ENCODE results near the gene CACNB3.
"Not testable (repeated sequence)": the region's sequence is repeated elsewhere in the genome, so short reads cannot be mapped to it uniquely, and the experiment has no call there.

CACNB3 gene

DNA sequence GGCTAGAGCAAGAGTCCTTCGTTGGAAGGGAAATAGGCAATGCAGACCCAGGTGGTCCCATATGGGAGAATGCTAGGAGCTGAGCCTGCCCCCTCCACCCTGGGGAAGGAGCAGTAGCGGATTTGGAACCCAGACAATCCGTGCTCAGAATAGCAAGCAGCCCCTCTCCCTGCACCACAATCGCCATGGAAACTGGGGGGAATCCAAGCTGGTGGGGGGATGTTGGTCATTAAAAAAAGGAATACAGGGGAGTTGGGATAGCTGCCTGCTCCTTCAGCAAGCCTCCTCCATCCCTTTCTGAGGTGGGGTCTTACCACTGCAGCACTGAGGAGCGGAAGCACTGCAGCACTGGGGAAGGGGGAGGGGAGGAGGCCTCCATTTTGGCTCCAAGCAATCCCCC, 44.5 kb downstream of the CACNB3 start:
- H3K27ac ChIP-seq (ENCODE audit: low read depth, low read length), result no peak overlapping the region
- peaks cover 4 to 23% (median 18%) of the 10 kb centered on the region in 5 donors for H3K4me1 ChIP-seq (ENCODE audit: control insufficient read depth in 5 of 5, insufficient read depth in 5 of 5, low read length in 5 of 5)
- no peak overlapping the region for H3K4me3 ChIP-seq (ENCODE audit: low read depth in 1 of 5, low read length in 5 of 5)
- no peaks in the 10 kb centered on the region for H3K9me3 ChIP-seq (ENCODE audit: control insufficient read depth in 5 of 5, low read length in 5 of 5)
- peaks cover 0 to 7% (median 5%) of the 10 kb centered on the region in 5 donors for H3K27me3 ChIP-seq (ENCODE audit: control insufficient read depth in 5 of 5, insufficient read depth in 4 of 5, low read length in 5 of 5)
- peak overlapping the region in 1 of 5 donors; percentile 24 for H3K9ac ChIP-seq (ENCODE audit: low read length in 5 of 5)
- peaks cover 0 to 14% (median 11%) of the 10 kb centered on the region in 5 donors for H3K36me3 ChIP-seq (ENCODE audit: control insufficient read depth in 5 of 5, insufficient read depth in 5 of 5, low read length in 5 of 5)

DNA sequence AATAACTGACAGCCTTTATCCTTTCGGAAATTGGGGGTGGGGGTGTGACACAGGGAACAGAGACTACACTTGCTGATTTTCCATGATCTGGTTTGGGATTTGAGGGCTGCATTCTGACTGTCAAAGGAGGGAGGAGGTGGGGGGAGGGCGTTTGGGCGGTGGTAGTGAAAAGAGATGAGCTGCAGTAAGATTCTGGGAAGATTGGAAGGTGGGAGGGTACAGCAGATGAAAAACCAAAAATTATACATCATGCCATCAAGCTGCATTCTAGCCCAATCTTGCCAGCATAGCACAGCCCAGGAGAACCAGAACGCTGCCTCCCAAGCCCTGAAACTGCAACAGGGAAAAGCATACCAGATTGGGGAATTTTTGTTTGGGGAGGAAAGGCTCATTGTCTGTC, 45.0 kb downstream of the CACNB3 start:
- no peaks in the 10 kb centered on the region for H3K9me3 ChIP-seq (ENCODE audit: control insufficient read depth in 5 of 5, low read length in 5 of 5)
- peaks cover 4 to 23% (median 21%) of the 10 kb centered on the region in 5 donors for H3K4me1 ChIP-seq (ENCODE audit: control insufficient read depth in 5 of 5, insufficient read depth in 5 of 5, low read length in 5 of 5)
- H3K9ac ChIP-seq (ENCODE audit: low read length in 5 of 5), result no peak overlapping the region
- no peak overlapping the region for H3K27ac ChIP-seq (ENCODE audit: low read depth, low read length)
- H3K4me3 ChIP-seq (ENCODE audit: low read depth in 1 of 5, low read length in 5 of 5), result no peak overlapping the region
- peaks cover 0 to 14% (median 8%) of the 10 kb centered on the region in 5 donors for H3K36me3 ChIP-seq (ENCODE audit: control insufficient read depth in 5 of 5, insufficient read depth in 5 of 5, low read length in 5 of 5)
- H3K27me3 ChIP-seq (ENCODE audit: control insufficient read depth in 5 of 5, insufficient read depth in 4 of 5, low read length in 5 of 5), result peaks cover 0 to 7% (median 5%) of the 10 kb centered on the region in 5 donors

DNA sequence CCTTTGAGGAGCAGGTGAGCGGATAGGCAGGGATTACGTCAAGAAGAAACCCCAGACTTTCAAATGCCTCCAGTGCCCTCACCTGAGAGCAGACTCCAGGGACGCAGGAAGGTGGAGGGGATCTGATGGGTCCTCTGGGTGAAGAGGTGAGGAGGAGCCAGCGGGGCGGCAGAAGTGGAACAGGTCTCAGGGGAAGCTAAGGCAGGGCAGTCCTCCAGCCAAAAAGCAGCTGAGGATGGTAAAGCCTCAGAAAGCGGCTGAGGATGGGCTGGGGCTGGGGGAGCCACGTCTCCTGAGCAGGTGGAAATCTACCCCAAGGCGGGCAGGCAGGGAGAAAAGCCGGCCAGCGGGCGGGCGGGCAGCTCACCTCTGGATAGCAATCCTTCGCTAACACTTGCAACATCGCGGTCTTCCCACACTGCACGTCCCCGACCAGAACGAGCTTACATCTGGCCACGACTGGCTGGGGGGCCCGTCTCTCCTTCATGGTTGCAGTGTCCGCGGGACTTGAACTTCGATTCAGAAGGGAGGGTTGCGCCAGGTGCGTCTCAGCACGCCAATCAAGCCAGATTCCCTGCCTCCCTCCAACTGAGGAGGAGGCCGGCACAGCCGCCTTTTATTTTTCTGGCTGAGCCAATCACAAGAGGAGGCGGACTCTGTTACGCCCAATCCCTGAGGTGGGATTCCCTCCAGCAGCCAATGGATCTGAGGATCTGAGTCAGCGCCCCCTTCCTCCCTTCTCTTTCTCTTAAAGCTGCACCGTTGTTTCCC, 47.2 kb downstream of the CACNB3 start, which contains the start of gene RND1:
TSS of gene RND1 (minus strand) at position 590 of the 771 bp plus-strand sequence. CDS start at position 487, 103 bp downstream.
- Histone ChIP-seq H3K9ac (ENCODE audit: low read length in 5 of 5) (peak within 1 kb of the TSS; percentile 41 to 79 (median 65)), H3K27ac (ENCODE audit: low read depth, low read length) (peak within 1 kb of the TSS; percentile 30)

DNA sequence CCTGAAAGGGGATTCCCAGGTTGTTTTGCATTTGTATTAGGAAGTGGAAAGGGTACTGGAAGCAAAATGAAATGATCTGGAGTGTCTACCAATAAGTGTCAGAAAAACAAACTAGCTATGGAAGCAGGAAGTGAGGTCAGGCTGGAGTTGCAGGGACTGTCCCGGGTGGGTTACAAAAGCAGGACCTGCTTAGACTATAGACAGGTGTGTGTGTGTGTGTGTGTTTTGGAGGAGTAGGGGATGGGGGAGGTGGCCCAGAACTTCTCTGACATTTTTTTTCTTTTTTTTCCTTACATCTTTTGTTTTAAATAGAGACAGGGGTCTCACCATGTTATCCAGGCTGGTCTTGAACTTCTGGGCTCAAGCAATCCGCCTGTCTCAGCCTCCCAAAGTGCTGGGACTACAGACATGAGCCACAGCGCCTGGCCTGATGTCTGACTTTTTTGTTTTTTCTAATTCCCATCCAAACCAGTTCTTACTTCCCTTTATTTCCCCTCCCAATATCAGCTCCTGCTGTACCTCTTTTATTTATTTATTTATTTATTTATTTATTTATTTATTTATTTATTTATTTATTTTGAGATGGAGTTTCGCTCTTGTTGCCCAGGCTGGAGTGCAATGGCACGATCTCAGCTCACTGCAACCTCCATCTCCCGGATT, 47.9 kb downstream of the CACNB3 start:
- Histone ChIP-seq H3K36me3 (ENCODE audit: control insufficient read depth in 5 of 5, insufficient read depth in 5 of 5, low read length in 5 of 5) (peaks cover 0 to 8% (median 7%) of the 10 kb centered on the region in 5 donors), H3K4me1 (ENCODE audit: control insufficient read depth in 5 of 5, insufficient read depth in 5 of 5, low read length in 5 of 5) (peaks cover 4 to 31% (median 21%) of the 10 kb centered on the region in 5 donors), H3K9me3 (ENCODE audit: control insufficient read depth in 5 of 5, low read length in 5 of 5) (no peaks in the 10 kb centered on the region), H3K4me3 (ENCODE audit: low read depth in 1 of 5, low read length in 5 of 5) (peak overlapping the region; percentile 78 to 91 (median 87)), H3K27ac (ENCODE audit: low read depth, low read length) (peak overlapping the region; percentile 30), H3K27me3 (ENCODE audit: control insufficient read depth in 5 of 5, insufficient read depth in 4 of 5, low read length in 5 of 5) (peaks cover 0 to 7% (median 5%) of the 10 kb centered on the region in 5 donors), H3K9ac (ENCODE audit: low read length in 5 of 5) (peak overlapping the region in 2 of 5 donors; percentile 43 to 79)

More for the DNA sequence above, 47.2 kb downstream of the CACNB3 start, which contains the start of gene RND1:
- Histone ChIP-seq H3K27me3 (ENCODE audit: control insufficient read depth in 5 of 5, insufficient read depth in 4 of 5, low read length in 5 of 5) (peaks cover 0 to 7% (median 5%) of the 10 kb centered on the region in 5 donors), H3K4me1 (ENCODE audit: control insufficient read depth in 5 of 5, insufficient read depth in 5 of 5, low read length in 5 of 5) (peaks cover 4 to 31% (median 21%) of the 10 kb centered on the region in 5 donors), H3K36me3 (ENCODE audit: control insufficient read depth in 5 of 5, insufficient read depth in 5 of 5, low read length in 5 of 5) (peaks cover 0 to 14% (median 8%) of the 10 kb centered on the region in 5 donors), H3K4me3 (ENCODE audit: low read depth in 1 of 5, low read length in 5 of 5) (peak within 1 kb of the TSS; percentile 78 to 91 (median 87)), H3K9me3 (ENCODE audit: control insufficient read depth in 5 of 5, low read length in 5 of 5) (no peaks in the 10 kb centered on the region)

DNA sequence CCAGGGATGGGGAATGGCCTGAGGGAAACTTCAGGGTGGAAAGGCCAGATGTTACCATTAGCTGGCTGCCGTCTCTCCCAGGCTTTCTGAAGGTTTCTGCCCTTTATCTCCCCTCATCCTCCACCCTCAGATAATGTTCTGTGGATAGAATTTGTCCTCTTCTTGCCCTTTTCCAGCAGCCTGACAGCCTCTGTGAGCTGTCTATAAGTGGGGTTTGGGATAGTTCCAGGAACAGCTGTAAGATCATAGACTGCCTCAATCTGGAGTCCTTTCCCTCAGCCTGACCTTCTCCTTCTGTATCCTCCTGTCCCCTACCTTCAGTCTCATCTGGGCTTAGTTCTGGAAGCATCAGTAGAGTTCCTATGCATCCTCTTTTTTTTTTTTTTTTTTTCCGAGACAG, 50.2 kb downstream of the CACNB3 start:
- Histone ChIP-seq H3K4me3 (ENCODE audit: low read depth in 1 of 5, low read length in 5 of 5) (no peak overlapping the region), H3K9me3 (ENCODE audit: control insufficient read depth in 5 of 5, low read length in 5 of 5) (no peaks in the 10 kb centered on the region), H3K9ac (ENCODE audit: low read length in 5 of 5) (no peak overlapping the region), H3K4me1 (ENCODE audit: control insufficient read depth in 5 of 5, insufficient read depth in 5 of 5, low read length in 5 of 5) (peaks cover 0 to 35% (median 21%) of the 10 kb centered on the region in 5 donors), H3K27me3 (ENCODE audit: control insufficient read depth in 5 of 5, insufficient read depth in 4 of 5, low read length in 5 of 5) (peaks cover 0 to 6% (median 4%) of the 10 kb centered on the region in 5 donors), H3K36me3 (ENCODE audit: control insufficient read depth in 5 of 5, insufficient read depth in 5 of 5, low read length in 5 of 5) (no peaks in the 10 kb centered on the region), H3K27ac (ENCODE audit: low read depth, low read length) (no peak overlapping the region)

DNA sequence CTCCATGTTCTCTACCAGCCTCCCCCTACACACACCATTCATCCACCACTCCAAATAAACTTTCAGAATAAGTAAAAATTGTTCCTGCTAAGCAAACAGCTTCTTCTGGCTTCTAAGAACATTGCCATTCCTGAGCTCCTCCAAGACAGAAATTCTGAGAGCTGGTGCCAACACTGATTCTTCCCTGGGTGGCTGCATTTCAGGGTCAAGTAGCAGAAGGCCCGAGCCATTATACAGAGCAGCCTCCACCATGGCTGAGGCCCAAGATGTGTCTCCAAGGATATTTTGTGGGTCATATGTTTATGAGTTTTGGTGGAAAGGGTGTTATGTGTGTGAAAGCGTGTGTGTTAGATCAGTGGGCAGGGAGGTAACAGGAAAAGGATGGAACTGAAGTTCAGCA, 50.9 kb downstream of the CACNB3 start:
- peaks cover 0 to 35% (median 17%) of the 10 kb centered on the region in 5 donors for H3K4me1 ChIP-seq (ENCODE audit: control insufficient read depth in 5 of 5, insufficient read depth in 5 of 5, low read length in 5 of 5)
- peaks cover 0 to 6% (median under 1%) of the 10 kb centered on the region in 5 donors for H3K27me3 ChIP-seq (ENCODE audit: control insufficient read depth in 5 of 5, insufficient read depth in 4 of 5, low read length in 5 of 5)
- no peak overlapping the region for H3K27ac ChIP-seq (ENCODE audit: low read depth, low read length)
- no peak overlapping the region for H3K9ac ChIP-seq (ENCODE audit: low read length in 5 of 5)
- H3K36me3 ChIP-seq (ENCODE audit: control insufficient read depth in 5 of 5, insufficient read depth in 5 of 5, low read length in 5 of 5), result no peaks in the 10 kb centered on the region
- H3K9me3 ChIP-seq (ENCODE audit: control insufficient read depth in 5 of 5, low read length in 5 of 5), result no peaks in the 10 kb centered on the region
- no peak overlapping the region for H3K4me3 ChIP-seq (ENCODE audit: low read depth in 1 of 5, low read length in 5 of 5)

DNA sequence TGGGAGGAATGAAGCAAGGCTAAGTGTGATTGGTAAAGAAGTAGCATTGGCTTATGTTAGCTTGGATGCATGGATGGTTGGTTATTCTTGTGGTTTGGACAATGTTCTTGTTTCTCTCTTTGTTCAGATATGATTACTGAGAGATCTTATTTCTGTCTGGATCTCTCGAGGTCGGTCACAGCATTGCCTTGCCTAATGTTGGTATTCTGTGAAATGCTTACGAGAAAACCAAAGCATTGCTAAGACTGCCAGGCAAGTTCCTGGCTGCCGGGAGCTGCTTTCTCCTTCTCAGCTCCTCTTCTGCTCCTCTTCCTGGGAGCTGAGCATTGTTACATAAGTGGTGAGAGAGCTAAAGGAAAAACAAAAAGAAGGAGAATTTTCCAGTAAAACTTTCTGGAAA, 54.8 kb downstream of the CACNB3 start:
- Histone ChIP-seq H3K9me3 (ENCODE audit: control insufficient read depth in 5 of 5, low read length in 5 of 5) (no peaks in the 10 kb centered on the region), H3K27me3 (ENCODE audit: control insufficient read depth in 5 of 5, insufficient read depth in 4 of 5, low read length in 5 of 5) (no peaks in the 10 kb centered on the region), H3K36me3 (ENCODE audit: control insufficient read depth in 5 of 5, insufficient read depth in 5 of 5, low read length in 5 of 5) (no peaks in the 10 kb centered on the region)

DNA sequence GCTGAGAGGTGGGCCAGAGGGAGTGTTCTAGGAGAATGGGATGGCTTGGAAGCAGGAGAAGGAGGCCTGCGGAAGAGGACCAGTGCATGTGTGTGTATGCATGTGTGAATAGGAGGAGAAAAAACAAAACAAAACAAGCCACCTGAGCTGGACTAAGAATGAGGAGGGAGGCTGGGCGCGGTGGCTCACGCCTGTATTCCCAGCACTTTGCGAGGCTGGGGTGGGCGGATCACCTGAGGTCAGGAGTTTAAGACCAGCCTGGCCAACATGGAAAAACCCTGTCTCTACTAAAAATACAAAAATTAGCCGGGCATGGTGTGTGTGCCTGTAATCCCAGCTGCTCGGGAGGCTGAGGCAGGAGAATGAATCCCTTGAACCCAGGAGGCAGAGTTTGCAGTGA, 55.2 kb downstream of the CACNB3 start:
- H3K4me3 ChIP-seq (ENCODE audit: low read depth in 1 of 5, low read length in 5 of 5); H3K27me3 ChIP-seq (ENCODE audit: control insufficient read depth in 5 of 5, insufficient read depth in 4 of 5, low read length in 5 of 5); H3K9ac ChIP-seq (ENCODE audit: low read length in 5 of 5); H3K27ac ChIP-seq (ENCODE audit: low read depth, low read length); H3K36me3 ChIP-seq (ENCODE audit: control insufficient read depth in 5 of 5, insufficient read depth in 5 of 5, low read length in 5 of 5); H3K9me3 ChIP-seq (ENCODE audit: control insufficient read depth in 5 of 5, low read length in 5 of 5): not testable (repeated sequence)
- peaks cover 0 to 11% (median 0%) of the 10 kb centered on the region in 5 donors for H3K4me1 ChIP-seq (ENCODE audit: control insufficient read depth in 5 of 5, insufficient read depth in 5 of 5, low read length in 5 of 5)

More for the DNA sequence above, 54.8 kb downstream of the CACNB3 start:
- H3K4me1 ChIP-seq (ENCODE audit: control insufficient read depth in 5 of 5, insufficient read depth in 5 of 5, low read length in 5 of 5), result peaks cover 0 to 13% (median 0%) of the 10 kb centered on the region in 5 donors
- no peak overlapping the region for H3K9ac ChIP-seq (ENCODE audit: low read length in 5 of 5)
- H3K27ac ChIP-seq (ENCODE audit: low read depth, low read length), result no peak overlapping the region
- no peak overlapping the region for H3K4me3 ChIP-seq (ENCODE audit: low read depth in 1 of 5, low read length in 5 of 5)

DNA sequence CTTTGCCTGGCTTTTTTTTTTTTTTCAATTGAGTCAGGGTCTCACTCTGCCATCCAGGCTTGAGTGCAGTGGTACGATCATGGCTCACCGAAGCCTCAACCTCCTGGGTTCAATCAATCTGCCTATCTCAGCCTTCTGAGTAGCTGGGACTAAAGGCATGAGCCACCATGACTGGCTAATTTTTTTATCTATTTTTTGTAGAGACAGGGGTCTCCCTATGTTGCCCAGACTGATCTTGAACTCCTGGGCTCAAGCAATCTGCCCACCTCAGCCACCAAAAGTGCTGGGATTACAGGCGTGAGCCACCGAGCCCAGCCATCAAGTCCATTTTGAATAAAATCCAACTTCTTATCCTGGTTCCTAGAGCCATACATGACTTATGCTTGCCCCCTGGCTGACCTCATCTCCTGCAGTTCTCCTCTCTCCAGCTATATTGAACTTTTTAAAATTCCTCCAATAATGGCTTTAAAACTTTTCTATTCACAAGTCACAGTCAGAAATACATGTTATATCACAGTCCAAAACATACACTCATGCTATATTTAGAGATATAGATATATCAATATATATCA, 57.7 kb downstream of the CACNB3 start:
- no peak overlapping the region for H3K27ac ChIP-seq (ENCODE audit: low read depth, low read length)
- no peaks in the 10 kb centered on the region for H3K9me3 ChIP-seq (ENCODE audit: control insufficient read depth in 5 of 5, low read length in 5 of 5)
- H3K36me3 ChIP-seq (ENCODE audit: control insufficient read depth in 5 of 5, insufficient read depth in 5 of 5, low read length in 5 of 5), result no peaks in the 10 kb centered on the region
- H3K4me3 ChIP-seq (ENCODE audit: low read depth in 1 of 5, low read length in 5 of 5), result no peak overlapping the region
- peaks cover 0 to 6% (median 4%) of the 10 kb centered on the region in 5 donors for H3K27me3 ChIP-seq (ENCODE audit: control insufficient read depth in 5 of 5, insufficient read depth in 4 of 5, low read length in 5 of 5)
- peaks cover 0 to 4% (median 0%) of the 10 kb centered on the region in 5 donors for H3K4me1 ChIP-seq (ENCODE audit: control insufficient read depth in 5 of 5, insufficient read depth in 5 of 5, low read length in 5 of 5)
- H3K9ac ChIP-seq (ENCODE audit: low read length in 5 of 5), result no peak overlapping the region
